Esophagus (tissue), 2 donors: Measurements from ENCODE around the gene ZNF677. TPM values are rescaled to one million over a fixed set of nuclear protein-coding genes. Genes with fewer than 3 reads are reported as not detected.
"Not testable (repeated sequence)": the region's sequence is repeated elsewhere in the genome, so short reads cannot be mapped to it uniquely, and the experiment has no call there.

Source experiments
- H3K27ac ChIP-seq, 2 donors: one replicate each; pipeline ENCODE4 v1.5.1; 2013; ENCODE audit warnings: low read depth in 2 of 2, mild to moderate bottlenecking in 2 of 2, inconsistent platforms in 1 of 2, low read length in 1 of 2, moderate library complexity in 1 of 2
- H3K27me3 ChIP-seq, 2 donors: one replicate each; pipeline ENCODE4 v1.6.1; 2013; ENCODE audit warnings: low read length in 2 of 2, control low read depth in 1 of 2, mild to moderate bottlenecking in 1 of 2; ENCODE audit not compliant: insufficient read depth in 2 of 2, control insufficient read depth in 1 of 2
- H3K36me3 ChIP-seq, 2 donors: one replicate each; pipeline ENCODE4 v1.6.1; 2013; ENCODE audit warnings: low read length in 1 of 2; ENCODE audit not compliant: control insufficient read depth in 2 of 2, insufficient read depth in 2 of 2
- H3K4me1 ChIP-seq, 2 donors: one replicate each; pipeline ENCODE4 v1.6.1; 2013; ENCODE audit warnings: low read length in 1 of 2; ENCODE audit not compliant: control insufficient read depth in 2 of 2, insufficient read depth in 2 of 2
- H3K4me3 ChIP-seq, 2 donors: one replicate each; pipeline ENCODE4 v1.5.1; 2013; ENCODE audit warnings: low read length in 2 of 2, mild to moderate bottlenecking in 2 of 2, low read depth in 1 of 2, moderate library complexity in 1 of 2
- H3K9me3 ChIP-seq, 2 donors: one replicate each; pipeline ENCODE4 v1.6.1; 2013; ENCODE audit warnings: mild to moderate bottlenecking in 2 of 2, low read depth in 1 of 2, low read length in 1 of 2, moderate library complexity in 1 of 2; ENCODE audit not compliant: control insufficient read depth in 2 of 2, insufficient read depth in 1 of 2
- WGBS, 2 donors: extraction: QIAGEN DNeasy Blood & Tissue Kit; methylation state at CpG; one replicate each; pipeline ENCODE4 v1.1.7; 2013; 5-methylcytosine and 5-hydroxymethylcytosine counted together
- polyA plus RNA-seq, 2 donors: library from polyadenylated mRNA; stranded (reverse); fragments of 200-250 nt; gene quantifications; one replicate each; pipeline ENCODE4 v1.2.3, GENCODE V29; 2013
- donor health status: healthy with polysubstance abuse.
- donor health status: Bipolar disorder and iron deficiency.

ZNF677 gene
- polyA plus RNA-seq, 2 donors, result 3.5 to 5.1 TPM

DNA sequence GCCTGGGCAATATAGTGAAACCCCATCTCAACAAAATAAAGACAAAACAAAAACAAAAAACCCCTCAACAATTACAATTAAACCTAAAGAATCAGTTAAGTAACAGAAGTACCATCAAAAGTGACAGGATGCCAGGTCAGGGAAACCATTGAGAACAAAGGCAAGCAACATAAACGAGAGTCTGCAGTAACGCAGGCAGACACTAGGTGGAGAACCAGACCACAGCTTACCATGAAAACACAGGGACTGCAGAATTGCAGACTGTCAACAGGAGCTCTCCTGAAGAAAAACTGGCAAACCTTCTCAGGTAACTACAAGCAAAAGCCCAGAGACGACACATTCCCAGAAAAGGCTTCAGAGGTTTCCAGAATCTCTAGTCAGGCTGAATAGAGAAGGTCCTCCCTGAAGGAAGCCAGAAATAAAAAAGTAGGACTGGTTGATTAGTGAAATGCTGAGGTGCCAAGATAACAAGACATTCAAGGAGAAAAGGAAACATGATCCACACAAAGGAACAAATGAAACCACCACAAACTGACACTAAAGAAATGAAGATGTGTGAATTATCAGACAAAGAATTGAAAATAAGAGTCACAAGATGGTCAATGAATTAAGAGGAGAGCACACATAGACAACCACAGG is 59.3 kb downstream of the ZNF677 start:
- peak overlapping the region in 1 of 2 donors; percentile 18 for H3K27ac ChIP-seq
- H3K4me3 ChIP-seq, result no peak overlapping the region
- 0% methylated on average over 3 of the region's 3 CpGs for WGBS, 2 donors
- H3K27me3 ChIP-seq, result no peaks in the 10 kb centered on the region
- peaks cover 2 to 6% of the 10 kb centered on the region in 2 donors for H3K36me3 ChIP-seq
- H3K9me3 ChIP-seq, result peaks cover 3 to 6% of the 10 kb centered on the region in 2 donors
- H3K4me1 ChIP-seq, result peaks cover 0 to 3% of the 10 kb centered on the region in 2 donors

DNA sequence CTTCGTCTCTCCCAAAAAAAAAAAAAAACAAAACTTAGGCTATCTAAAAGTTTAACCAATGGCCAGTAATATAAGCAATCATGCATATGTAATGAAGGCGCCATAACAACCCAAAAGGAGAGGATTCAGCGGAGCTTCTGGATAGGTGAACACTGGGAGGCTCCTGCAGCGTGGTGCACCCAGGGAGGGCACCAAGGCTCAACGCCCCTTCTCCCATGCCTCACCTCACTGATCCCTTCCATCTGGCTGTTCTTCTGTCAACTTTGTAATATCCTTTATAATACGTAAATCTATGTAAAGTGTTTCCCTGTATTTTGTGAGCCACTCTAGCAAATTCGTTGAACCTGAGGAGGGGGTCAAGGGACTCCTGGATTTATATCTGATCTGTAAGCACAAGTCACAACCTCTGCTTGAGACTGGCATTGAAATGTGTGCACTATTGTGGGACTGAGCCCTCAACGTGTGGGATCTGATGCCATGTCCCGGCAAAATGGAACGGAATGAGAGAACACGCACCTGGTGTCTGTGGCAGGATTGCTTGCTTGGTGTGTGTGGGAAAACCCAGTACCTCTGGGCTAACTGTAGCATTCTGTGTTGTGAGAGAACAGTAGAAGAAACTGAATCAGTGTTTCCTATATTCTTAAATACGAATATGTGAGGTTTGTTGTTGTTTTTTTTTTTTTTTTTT is 61.0 kb downstream of the ZNF677 start:
- peaks cover 0 to 3% of the 10 kb centered on the region in 2 donors for H3K4me1 ChIP-seq
- H3K9me3 ChIP-seq, result peaks cover 0 to 2% of the 10 kb centered on the region in 2 donors
- H3K27ac ChIP-seq, result no peak overlapping the region
- H3K36me3 ChIP-seq, result peaks cover 0 to 3% of the 10 kb centered on the region in 2 donors
- no peaks in the 10 kb centered on the region for H3K27me3 ChIP-seq
- peak overlapping the region in 1 of 2 donors; percentile 87 for H3K4me3 ChIP-seq
- WGBS, 2 donors, result 62 to 63% methylated on average over 12 of the region's 12 CpGs

DNA sequence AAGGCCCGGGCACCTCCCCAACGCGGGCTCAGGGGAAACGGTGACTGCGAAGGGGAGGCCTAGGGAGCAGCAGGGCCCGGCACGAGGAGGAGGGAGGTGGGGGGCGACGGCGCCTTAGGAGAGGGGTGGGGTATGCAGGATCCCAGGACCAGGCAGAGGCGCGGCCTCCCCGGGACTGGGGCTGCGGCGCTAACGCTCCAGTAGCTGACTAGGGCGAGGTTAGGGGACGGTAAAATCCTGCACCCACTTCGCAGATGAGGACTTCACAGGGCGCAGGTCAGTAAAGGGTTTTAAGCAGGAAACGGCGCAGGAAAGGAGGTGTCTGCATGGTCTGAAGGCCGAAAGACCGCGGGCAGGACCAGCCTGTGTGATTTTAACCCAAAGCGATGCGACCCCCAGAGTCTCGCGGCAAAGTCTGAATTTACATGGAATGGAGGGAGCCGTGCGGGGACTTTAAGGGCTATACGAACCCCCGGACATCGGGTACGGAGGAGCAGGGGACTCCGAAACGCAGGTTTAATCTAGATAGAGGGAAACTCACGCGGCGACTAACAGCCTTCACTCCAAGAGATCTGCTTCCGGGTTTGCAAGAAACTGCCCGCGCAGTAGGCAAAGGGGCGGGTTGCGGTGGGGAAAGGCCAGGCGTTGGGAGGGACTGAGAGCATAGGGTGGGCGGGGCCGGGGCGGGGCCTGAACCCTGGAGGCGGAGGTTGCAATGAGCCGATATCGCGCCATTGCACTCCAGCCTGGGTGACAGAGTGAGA is 61.7 kb downstream of the ZNF677 start, which contains the start of gene ZNF665:
Gene ZNF665, minus strand, starts transcription at position 588 of the 764 bp plus-strand sequence. CDS start 10,460 bp downstream, outside the sequence.
- H3K27ac ChIP-seq, result peak within 1 kb of the TSS; percentile 57 to 85
- peak within 1 kb of the TSS; percentile 67 to 87 for H3K4me3 ChIP-seq
- H3K9me3 ChIP-seq, result peaks cover 0 to 2% of the 10 kb centered on the region in 2 donors
- H3K27me3 ChIP-seq, result no peaks in the 10 kb centered on the region
- H3K36me3 ChIP-seq, result peaks cover 0 to 3% of the 10 kb centered on the region in 2 donors
- peaks cover 0 to 3% of the 10 kb centered on the region in 2 donors for H3K4me1 ChIP-seq
- WGBS, 2 donors, result 1% methylated on average over 53 of the region's 53 CpGs

DNA sequence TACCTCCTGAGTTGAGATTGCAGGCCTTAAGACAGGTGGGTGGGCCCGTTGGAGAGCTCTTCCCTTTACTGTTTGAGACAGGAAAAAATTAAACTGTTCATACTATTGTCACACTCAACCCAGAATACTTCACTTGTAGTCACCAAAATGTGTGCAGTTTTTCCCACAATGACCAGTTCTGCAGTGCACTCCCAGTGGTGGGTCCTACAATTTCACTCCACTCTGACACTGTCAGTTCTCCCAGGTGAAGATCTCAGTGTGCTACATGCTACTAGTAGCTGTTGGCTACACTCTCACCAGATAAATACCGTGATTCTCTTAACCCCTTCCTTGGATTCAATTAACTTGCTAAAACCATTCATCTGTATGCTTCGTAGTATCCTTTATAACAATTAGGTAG is 64.4 kb downstream of the ZNF677 start:
- no peak overlapping the region for H3K4me3 ChIP-seq
- H3K36me3 ChIP-seq, result peaks cover 0 to 3% of the 10 kb centered on the region in 2 donors
- H3K27ac ChIP-seq, result no peak overlapping the region
- no peaks in the 10 kb centered on the region for H3K9me3 ChIP-seq
- no peaks in the 10 kb centered on the region for H3K27me3 ChIP-seq
- no peaks in the 10 kb centered on the region for H3K4me1 ChIP-seq
- WGBS, 2 donors, result 83 to 89% methylated on average over 3 of the region's 3 CpGs

DNA sequence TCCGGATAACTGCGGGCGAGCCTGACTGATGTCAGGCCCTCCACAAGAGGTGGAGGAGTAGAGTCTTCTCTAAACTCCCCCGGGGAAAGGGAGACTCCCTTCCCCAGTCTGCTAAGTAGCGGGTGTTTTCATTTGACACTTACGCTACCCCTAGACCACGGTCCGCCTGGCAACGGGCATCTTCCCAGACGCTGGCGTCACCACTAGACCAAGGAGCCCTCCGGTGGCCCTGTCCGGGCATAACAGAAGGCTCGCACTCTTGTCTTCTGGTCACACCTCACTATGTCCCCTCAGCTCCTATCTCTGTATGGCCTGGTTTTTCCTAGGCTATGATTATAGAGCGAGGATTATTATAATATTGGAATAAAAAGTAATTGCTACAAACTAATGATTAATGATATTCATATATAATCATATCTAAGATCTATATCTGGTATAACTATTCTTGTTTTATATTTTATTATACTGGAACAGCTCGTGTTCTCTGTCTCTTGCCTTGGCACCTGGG is 64.9 kb downstream of the ZNF677 start:
- H3K4me3 ChIP-seq, H3K36me3 ChIP-seq, H3K9me3 ChIP-seq, H3K4me1 ChIP-seq, H3K27me3 ChIP-seq, H3K27ac ChIP-seq: not testable (repeated sequence)
- 84 to 87% methylated on average over 11 to 12 of the region's 16 CpGs for WGBS, 2 donors

Other genes starting within 250 kb of the ZNF677 start
- gene ERVV-1, start 241.0 kb downstream of the ZNF677 start, polyA plus RNA-seq, result not detected
- gene ERVV-2, start 210.1 kb downstream of the ZNF677 start, polyA plus RNA-seq, result not detected
- 10 to 100 TPM in 1 of 2 donors, 1 to 10 TPM in 1; 7.6 to 18.2 TPM for gene ZNF160, start 151.5 kb downstream of the ZNF677 start, polyA plus RNA-seq
- gene ZNF415, start 122.0 kb downstream of the ZNF677 start, polyA plus RNA-seq, result 1 to 10 TPM; 1.4 to 2.3 TPM
- 1 to 10 TPM; 1.2 to 1.8 TPM for gene ZNF347, start 95.8 kb downstream of the ZNF677 start, polyA plus RNA-seq
- 1 to 10 TPM; 1.1 to 1.3 TPM for gene ZNF665, start 61.5 kb downstream of the ZNF677 start, polyA plus RNA-seq
- gene VN1R2, start 3.4 kb upstream of the ZNF677 start, polyA plus RNA-seq, result not detected
- gene VN1R4, start 12.8 kb upstream of the ZNF677 start, polyA plus RNA-seq, result not detected
- 1 to 10 TPM; 1.7 to 2.2 TPM for gene ZNF845, start 78.9 kb upstream of the ZNF677 start, polyA plus RNA-seq
- gene ZNF525, start 110.8 kb upstream of the ZNF677 start, polyA plus RNA-seq, result 1 to 10 TPM; 3.2 to 5.2 TPM
- gene ZNF765, start 140.3 kb upstream of the ZNF677 start, polyA plus RNA-seq, result 1 to 10 TPM; 1.6 to 3.2 TPM
- gene ZNF761, start 177.1 kb upstream of the ZNF677 start, polyA plus RNA-seq, result 1 to 10 TPM; 3.8 to 5.8 TPM
- under 1 TPM; 0.82 to 0.96 TPM for gene ZNF813, start 212.9 kb upstream of the ZNF677 start, polyA plus RNA-seq